WERI-Rb-1 (cell line): ENCODE results near the gene PTPN2.
"Not testable (repeated sequence)": the region's sequence is repeated elsewhere in the genome, so short reads cannot be mapped to it uniquely, and the experiment has no call there.

ENCODE experiments used
- DNase-seq: peaks from one replicate; pipeline ENCODE4 v3.0.0-alpha.2; 2020
- H3K27ac ChIP-seq: fragments of 250-450 bp; sonication (Bioruptor Pico); 2 replicates; pipeline ENCODE4 v1.5.1; 2020; ENCODE audit warnings: mild to moderate bottlenecking, moderate library complexity
- H3K27me3 ChIP-seq: fragments of 250-450 bp; sonication (Bioruptor Pico); 2 replicates; pipeline ENCODE4 v1.5.1; 2021; ENCODE audit warnings: mild to moderate bottlenecking, low read depth, moderate library complexity; ENCODE audit not compliant: insufficient read depth, severe bottlenecking
- H3K36me3 ChIP-seq: fragments of 250-450 bp; sonication (Bioruptor Pico); 2 replicates; pipeline ENCODE4 v1.5.1; 2020; ENCODE audit warnings: mild to moderate bottlenecking, moderate library complexity
- H3K4me3 ChIP-seq: 2 replicates; pipeline ENCODE4 v1.5.1; 2011; ENCODE audit warnings: low read depth, mild to moderate bottlenecking, control low read depth, low read length
- H3K9me3 ChIP-seq: fragments of 250-450 bp; sonication (Bioruptor Pico); 2 replicates; pipeline ENCODE4 v1.5.1; 2021; ENCODE audit warnings: mild to moderate bottlenecking, moderate library complexity; ENCODE audit not compliant: severe bottlenecking
- TF ChIP-seq, protein P1 (sequence below): IDR thresholded peaks from 2 replicates; pipeline ENCODE4 v1.5.1; 2011; ENCODE audit warnings: low read depth, mild to moderate bottlenecking, control low read depth, inconsistent platforms, low read length

The PTPN2 gene

GRCh38 chr18:12904012-12904516, 20.0 kb upstream of the PTPN2 start:
- H3K36me3 ChIP-seq = no peaks in the 10 kb centered on the region
- H3K9me3 ChIP-seq = no peaks in the 10 kb centered on the region
- no peaks in the 10 kb centered on the region for H3K27me3 ChIP-seq
- H3K4me3 ChIP-seq = no peak overlapping the region
- H3K27ac ChIP-seq = no peak overlapping the region
- TF ChIP-seq, protein P1, sequence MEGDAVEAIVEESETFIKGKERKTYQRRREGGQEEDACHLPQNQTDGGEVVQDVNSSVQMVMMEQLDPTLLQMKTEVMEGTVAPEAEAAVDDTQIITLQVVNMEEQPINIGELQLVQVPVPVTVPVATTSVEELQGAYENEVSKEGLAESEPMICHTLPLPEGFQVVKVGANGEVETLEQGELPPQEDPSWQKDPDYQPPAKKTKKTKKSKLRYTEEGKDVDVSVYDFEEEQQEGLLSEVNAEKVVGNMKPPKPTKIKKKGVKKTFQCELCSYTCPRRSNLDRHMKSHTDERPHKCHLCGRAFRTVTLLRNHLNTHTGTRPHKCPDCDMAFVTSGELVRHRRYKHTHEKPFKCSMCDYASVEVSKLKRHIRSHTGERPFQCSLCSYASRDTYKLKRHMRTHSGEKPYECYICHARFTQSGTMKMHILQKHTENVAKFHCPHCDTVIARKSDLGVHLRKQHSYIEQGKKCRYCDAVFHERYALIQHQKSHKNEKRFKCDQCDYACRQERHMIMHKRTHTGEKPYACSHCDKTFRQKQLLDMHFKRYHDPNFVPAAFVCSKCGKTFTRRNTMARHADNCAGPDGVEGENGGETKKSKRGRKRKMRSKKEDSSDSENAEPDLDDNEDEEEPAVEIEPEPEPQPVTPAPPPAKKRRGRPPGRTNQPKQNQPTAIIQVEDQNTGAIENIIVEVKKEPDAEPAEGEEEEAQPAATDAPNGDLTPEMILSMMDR = no peak
- DNase-seq = no peak

DNA sequence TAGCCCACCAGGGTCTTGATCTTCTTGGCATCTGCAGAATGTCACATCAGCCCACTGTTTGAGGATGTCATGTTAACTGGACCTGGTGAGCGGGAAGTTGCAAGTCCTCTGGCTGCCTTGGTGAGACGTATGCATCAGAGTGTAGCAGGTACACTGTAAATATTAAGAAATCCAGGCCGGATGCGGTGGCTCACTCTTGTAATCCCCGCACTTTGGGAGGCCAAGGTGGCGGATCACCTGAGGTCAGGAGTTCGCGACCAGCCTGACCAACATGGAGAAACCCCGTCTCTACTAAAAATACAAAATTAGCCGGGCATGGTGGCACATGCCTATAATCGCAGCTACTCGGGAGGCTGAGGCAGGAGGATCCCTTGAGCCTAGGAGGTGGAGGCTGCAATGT, 17.2 kb upstream of the PTPN2 start:
- not testable (repeated sequence) for H3K27me3 ChIP-seq

DNA sequence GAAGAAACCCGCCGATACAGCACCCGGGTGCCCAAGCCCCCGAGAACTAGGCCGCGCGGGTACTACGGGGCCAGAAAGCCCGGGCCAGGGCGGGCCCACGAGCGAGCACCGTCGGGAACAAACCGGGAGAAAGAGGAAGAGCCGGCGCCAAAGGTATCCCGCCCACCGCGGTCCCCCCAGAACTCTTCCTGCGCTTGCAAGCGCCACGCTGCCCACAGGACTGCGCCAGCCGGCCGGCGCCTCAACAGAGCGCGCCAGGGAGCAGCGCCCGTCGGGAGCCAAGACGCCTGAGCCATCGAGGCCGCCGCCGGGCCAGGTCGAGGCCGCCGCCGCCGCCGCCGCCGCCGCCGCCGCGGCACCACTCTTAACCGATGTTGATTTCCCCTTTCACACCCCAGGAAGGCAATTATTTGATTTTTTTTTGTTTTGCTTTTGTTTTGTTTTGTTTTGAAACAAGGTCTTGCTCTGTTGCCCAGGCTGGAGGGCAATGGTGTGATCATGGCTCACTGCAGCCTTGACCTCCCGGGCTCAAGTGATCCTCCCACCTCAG, 12.8 kb upstream of the PTPN2 start:
- H3K36me3 ChIP-seq, H3K27ac ChIP-seq, H3K4me3 ChIP-seq, DNase-seq, H3K27me3 ChIP-seq, H3K9me3 ChIP-seq: not testable (repeated sequence)

More for the DNA sequence above, 17.2 kb upstream of the PTPN2 start:
- not testable (repeated sequence) for H3K36me3 ChIP-seq, H3K4me3 ChIP-seq, DNase-seq, H3K9me3 ChIP-seq, H3K27ac ChIP-seq

GRCh38 chr18:12895626-12896025, 11.6 kb upstream of the PTPN2 start:
- Histone ChIP-seq H3K9me3 (peaks cover 2% of the 10 kb centered on the region), H3K36me3 (no peaks in the 10 kb centered on the region), H3K27ac (no peak overlapping the region), H3K4me3 (no peak overlapping the region), H3K27me3 (no peaks in the 10 kb centered on the region)
- no peak for DNase-seq
- TF ChIP-seq, protein P1 = no peak

- H3K27me3 ChIP-seq = no peaks in the 10 kb centered on the region
- no peaks in the 10 kb centered on the region for H3K36me3 ChIP-seq
- no peak for DNase-seq
- H3K9me3 ChIP-seq = peaks cover 6% of the 10 kb centered on the region
- no peak overlapping the region for H3K27ac ChIP-seq
- TF ChIP-seq, protein P1 = no peak
- no peak overlapping the region for H3K4me3 ChIP-seq
Observed at GRCh38 chr18:12895014-12895413, 11.0 kb upstream of the PTPN2 start.

GRCh38 chr18:12891561-12891960, 7.5 kb upstream of the PTPN2 start:
- TF ChIP-seq, protein P1 = no peak
- no peak overlapping the region for H3K27ac ChIP-seq
- no peaks in the 10 kb centered on the region for H3K27me3 ChIP-seq
- H3K4me3 ChIP-seq = no peak overlapping the region
- no peaks in the 10 kb centered on the region for H3K36me3 ChIP-seq
- no peak for DNase-seq
- peaks cover 6% of the 10 kb centered on the region for H3K9me3 ChIP-seq

DNA sequence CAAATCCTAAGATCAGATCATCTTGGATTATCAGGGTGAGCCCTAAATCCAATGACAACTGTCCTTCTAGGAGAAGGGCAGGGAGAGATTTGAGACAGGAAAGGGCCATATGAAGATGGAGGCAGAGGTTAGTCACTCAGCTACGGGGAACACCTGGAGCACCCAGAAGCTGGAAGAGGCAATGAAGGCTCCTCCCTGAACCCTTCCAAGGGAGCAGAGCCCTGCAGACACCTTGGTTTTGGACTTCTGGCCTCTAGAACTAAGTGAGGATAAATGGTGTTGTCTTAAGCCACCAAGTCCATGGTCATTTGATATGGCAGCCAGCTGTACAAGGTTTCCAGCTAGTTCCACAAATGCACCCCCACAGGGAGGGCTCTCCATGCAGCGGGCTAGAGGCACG, 6.9 kb upstream of the PTPN2 start:
- Histone ChIP-seq H3K27ac (peak overlapping the region; percentile 58), H3K27me3 (no peaks in the 10 kb centered on the region), H3K9me3 (peaks cover 6% of the 10 kb centered on the region), H3K36me3 (no peaks in the 10 kb centered on the region), H3K4me3 (no peak overlapping the region)
- TF ChIP-seq, protein P1 = no peak
- DNase-seq = peak; percentile 83
